ENCODE data around the gene ALS2CL. TPM values are rescaled to one million over a fixed set of nuclear protein-coding genes. Genes with fewer than 3 reads are reported as not detected.

ALS2CL gene
- total RNA-seq, 4 donors from 2014 or later: 13.0 to 20.1 (median 16.4) TPM

- no peak for DNase-seq (ENCODE audit: low spot score in 2 of 2)
- TF ChIP-seq EP300 (IDR thresholded peaks at IDR 0.05) (no peak), CTCF (IDR thresholded peaks at IDR 0.05) (no peak), POLR2A (IDR thresholded peaks at IDR 0.05) (no peak)
- H3K36me3 ChIP-seq: no peaks in the 10 kb centered on the region
- H3K9me3 ChIP-seq: peaks cover 0 to 2% (median 0%) of the 10 kb centered on the region in 4 donors
- no peaks in the 10 kb centered on the region for H3K4me1 ChIP-seq
- H3K27ac ChIP-seq: no peak overlapping the region
- H3K27me3 ChIP-seq: no peaks in the 10 kb centered on the region
- 56 to 61% methylated on average over 6 of the region's 6 CpGs for WGBS, 2 donors
- no peak overlapping the region for H3K4me3 ChIP-seq
These were observed 46.8 kb downstream of the ALS2CL start for GRCh38 chr3:46646700-46647099.

- Histone ChIP-seq H3K36me3 (no peaks in the 10 kb centered on the region), H3K27ac (no peak overlapping the region), H3K4me3 (no peak overlapping the region), H3K9me3 (peaks cover 0 to 27% (median 0%) of the 10 kb centered on the region in 4 donors), H3K4me1 (no peaks in the 10 kb centered on the region), H3K27me3 (no peaks in the 10 kb centered on the region)
- WGBS, 2 donors: 85% methylated on average over 1 of the region's 1 CpG
- TF ChIP-seq EP300 (IDR thresholded peaks at IDR 0.05) (no peak), CTCF (IDR thresholded peaks at IDR 0.05) (no peak), POLR2A (IDR thresholded peaks at IDR 0.05) (no peak)
- DNase-seq (ENCODE audit: low spot score in 2 of 2): no peak
These were observed 49.8 kb downstream of the ALS2CL start for GRCh38 chr3:46643701-46644100.

GRCh38 chr3:46642971-46643370 is 50.5 kb downstream of the ALS2CL start:
- Histone ChIP-seq H3K36me3 (no peaks in the 10 kb centered on the region), H3K4me3 (no peak overlapping the region), H3K9me3 (peaks cover 0 to 27% (median 0%) of the 10 kb centered on the region in 4 donors), H3K4me1 (no peaks in the 10 kb centered on the region), H3K27ac (no peak overlapping the region), H3K27me3 (no peaks in the 10 kb centered on the region)
- DNase-seq (ENCODE audit: low spot score in 2 of 2): no peak
- TF ChIP-seq CTCF (IDR thresholded peaks at IDR 0.05): no peak
- no peak for TF ChIP-seq EP300 (IDR thresholded peaks at IDR 0.05)
- TF ChIP-seq POLR2A (IDR thresholded peaks at IDR 0.05): no peak
- WGBS, 2 donors: 88 to 94% methylated on average over 6 of the region's 6 CpGs

- Histone ChIP-seq H3K4me3 (no peak overlapping the region), H3K27me3 (no peaks in the 10 kb centered on the region), H3K36me3 (no peaks in the 10 kb centered on the region), H3K27ac (no peak overlapping the region), H3K9me3 (peaks cover 0 to 27% (median 0%) of the 10 kb centered on the region in 4 donors), H3K4me1 (no peaks in the 10 kb centered on the region)
- TF ChIP-seq EP300 (IDR thresholded peaks at IDR 0.05) (no peak), CTCF (IDR thresholded peaks at IDR 0.05) (no peak), POLR2A (IDR thresholded peaks at IDR 0.05) (no peak)
- no peak for DNase-seq (ENCODE audit: low spot score in 2 of 2)
- WGBS, 2 donors: 69 to 78% methylated on average over 3 of the region's 3 CpGs
These were observed 52.6 kb downstream of the ALS2CL start for GRCh38 chr3:46640927-46641326.

GRCh38 chr3:46639221-46639620 is 54.3 kb downstream of the ALS2CL start:
- Histone ChIP-seq H3K27me3 (no peaks in the 10 kb centered on the region), H3K36me3 (no peaks in the 10 kb centered on the region), H3K27ac (no peak overlapping the region), H3K9me3 (peaks cover 0 to 27% (median 0%) of the 10 kb centered on the region in 4 donors), H3K4me3 (no peak overlapping the region), H3K4me1 (no peaks in the 10 kb centered on the region)
- TF ChIP-seq CTCF (IDR thresholded peaks at IDR 0.05) (no peak), POLR2A (IDR thresholded peaks at IDR 0.05) (no peak), EP300 (IDR thresholded peaks at IDR 0.05) (no peak)
- DNase-seq (ENCODE audit: low spot score in 2 of 2): no peak
